Measurements from ENCODE around the gene ALOXE3. TPM values are rescaled to one million over a fixed set of nuclear protein-coding genes. Genes with fewer than 3 reads are reported as not detected.
A peak's percentile ranks its signal among the peaks of the same experiment; 100 is the strongest.

ALOXE3 gene
- total and polyA plus RNA-seq, 12 donors: not detected

DNA sequence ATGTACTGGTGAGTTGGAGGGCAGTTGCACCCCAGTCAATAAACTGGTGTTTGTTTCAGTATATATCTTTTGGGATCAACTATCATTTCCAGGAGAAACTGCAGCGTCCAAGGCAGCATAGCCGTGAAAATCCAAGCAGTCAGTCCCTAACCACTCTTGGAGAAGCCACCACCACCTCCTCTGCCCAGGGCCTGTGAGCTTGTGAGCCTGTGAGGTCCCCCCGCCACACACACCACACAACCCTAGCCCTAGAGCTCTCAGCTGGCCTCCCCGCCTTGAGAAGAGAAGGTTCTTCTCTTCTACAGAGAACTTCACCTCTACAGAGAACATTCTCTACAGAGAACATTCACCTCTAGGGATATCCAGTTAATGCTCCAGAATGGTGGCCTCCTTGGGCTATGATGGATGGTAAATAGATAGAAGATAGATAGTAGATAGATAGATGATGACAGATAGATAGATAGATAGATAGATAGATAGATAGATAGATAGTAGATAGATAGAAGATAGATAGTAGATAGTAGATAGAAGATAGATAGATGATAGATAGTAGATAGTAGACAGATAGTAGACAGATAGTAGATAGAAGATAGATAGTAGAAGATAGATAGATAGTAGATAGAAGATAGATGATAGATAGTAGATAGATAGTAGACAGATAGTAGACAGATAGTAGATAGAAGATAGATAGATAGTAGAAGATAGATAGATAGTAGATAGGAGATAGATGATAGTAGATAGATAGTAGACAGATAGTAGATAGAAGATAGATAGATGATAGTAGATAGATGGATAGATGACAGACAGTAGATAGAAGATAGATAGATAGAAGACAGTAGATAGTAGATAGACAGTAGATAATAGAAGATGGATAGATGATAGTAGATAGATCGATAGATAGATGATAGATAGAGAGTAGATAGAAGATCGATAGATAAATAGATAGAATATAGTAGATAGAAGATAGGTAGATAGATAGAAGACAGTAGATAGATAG, 65.8 kb downstream of the ALOXE3 start:
- H3K27ac ChIP-seq: no peak overlapping the region
- intact Hi-C loops (cut with DNase I): no loop called here
- no peak for DNase-seq
- H3K9me3 ChIP-seq (replicated peaks in 1 of 3): no peaks in the 10 kb centered on the region
- TF ChIP-seq POLR2A (IDR thresholded peaks at IDR 0.05): no peak
- TF ChIP-seq, protein P1, sequence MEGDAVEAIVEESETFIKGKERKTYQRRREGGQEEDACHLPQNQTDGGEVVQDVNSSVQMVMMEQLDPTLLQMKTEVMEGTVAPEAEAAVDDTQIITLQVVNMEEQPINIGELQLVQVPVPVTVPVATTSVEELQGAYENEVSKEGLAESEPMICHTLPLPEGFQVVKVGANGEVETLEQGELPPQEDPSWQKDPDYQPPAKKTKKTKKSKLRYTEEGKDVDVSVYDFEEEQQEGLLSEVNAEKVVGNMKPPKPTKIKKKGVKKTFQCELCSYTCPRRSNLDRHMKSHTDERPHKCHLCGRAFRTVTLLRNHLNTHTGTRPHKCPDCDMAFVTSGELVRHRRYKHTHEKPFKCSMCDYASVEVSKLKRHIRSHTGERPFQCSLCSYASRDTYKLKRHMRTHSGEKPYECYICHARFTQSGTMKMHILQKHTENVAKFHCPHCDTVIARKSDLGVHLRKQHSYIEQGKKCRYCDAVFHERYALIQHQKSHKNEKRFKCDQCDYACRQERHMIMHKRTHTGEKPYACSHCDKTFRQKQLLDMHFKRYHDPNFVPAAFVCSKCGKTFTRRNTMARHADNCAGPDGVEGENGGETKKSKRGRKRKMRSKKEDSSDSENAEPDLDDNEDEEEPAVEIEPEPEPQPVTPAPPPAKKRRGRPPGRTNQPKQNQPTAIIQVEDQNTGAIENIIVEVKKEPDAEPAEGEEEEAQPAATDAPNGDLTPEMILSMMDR (IDR thresholded peaks at IDR 0.05): no peak
- H3K4me3 ChIP-seq: no peak overlapping the region
- H3K4me1 ChIP-seq (replicated peaks in 1 of 2): no peaks in the 10 kb centered on the region
- no peaks in the 10 kb centered on the region for H3K36me3 ChIP-seq (replicated peaks in 1 of 2)
- WGBS, 4 donors: 78 to 91% (median 87%) methylated on average over 5 to 6 of the region's 6 CpGs
- H3K27me3 ChIP-seq: peaks cover 6% of the 10 kb centered on the region

DNA sequence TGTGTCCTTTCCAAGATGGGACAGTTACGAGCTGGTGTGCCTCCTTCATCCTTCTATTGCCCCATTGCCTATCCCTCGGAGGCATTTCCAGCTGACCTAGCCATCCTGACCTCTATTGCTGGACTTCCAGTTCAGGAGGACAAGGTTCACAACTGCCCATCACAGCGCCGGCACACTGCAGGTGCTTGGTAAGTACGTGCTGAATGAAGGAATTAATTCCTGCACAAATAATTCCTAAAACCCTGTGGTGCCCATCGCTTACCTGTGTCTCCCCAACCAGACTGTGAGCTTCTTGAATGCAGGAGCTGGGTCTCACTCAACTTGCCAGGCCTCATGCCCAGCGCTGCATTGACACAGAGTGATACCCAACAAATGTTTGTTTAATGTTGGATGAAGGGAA, 66.5 kb downstream of the ALOXE3 start:
- Histone ChIP-seq H3K4me3 (no peak overlapping the region), H3K36me3 (replicated peaks in 1 of 2) (no peaks in the 10 kb centered on the region), H3K9me3 (replicated peaks in 1 of 3) (no peaks in the 10 kb centered on the region), H3K27ac (no peak overlapping the region), H3K4me1 (replicated peaks in 1 of 2) (no peaks in the 10 kb centered on the region), H3K27me3 (peaks cover 6% of the 10 kb centered on the region)
- intact Hi-C loops (cut with DNase I): no loop called here
- TF ChIP-seq, protein P1 (IDR thresholded peaks at IDR 0.05): no peak
- no peak for TF ChIP-seq POLR2A (IDR thresholded peaks at IDR 0.05)
- WGBS, 4 donors: 76 to 93% (median 82%) methylated on average over 7 of the region's 7 CpGs
- DNase-seq: peak in 1 of 7 donors; percentile 7

DNA sequence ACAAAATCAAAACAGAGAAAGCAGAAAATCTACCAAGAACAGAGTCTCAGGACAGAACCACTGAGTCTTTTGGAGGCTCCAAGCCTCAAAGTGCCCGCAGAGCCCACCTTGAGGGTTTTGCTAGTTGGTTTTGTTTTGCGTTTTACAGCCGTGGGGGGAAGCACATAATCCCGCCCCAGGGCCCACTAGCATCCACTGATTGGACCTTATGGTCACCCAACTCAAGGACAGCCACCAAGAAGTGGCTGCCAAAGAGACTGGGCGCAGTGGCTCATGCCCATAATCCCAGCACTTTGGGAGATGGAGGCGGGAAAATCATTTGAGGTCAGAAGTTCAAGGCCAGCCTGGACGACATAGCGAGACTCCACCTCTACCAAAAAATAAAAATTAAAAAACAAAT, 69.6 kb downstream of the ALOXE3 start:
- Histone ChIP-seq H3K4me1 (replicated peaks in 1 of 2) (no peaks in the 10 kb centered on the region), H3K36me3 (replicated peaks in 1 of 2) (no peaks in the 10 kb centered on the region), H3K27ac (no peak overlapping the region), H3K4me3 (no peak overlapping the region), H3K9me3 (replicated peaks in 1 of 3) (no peaks in the 10 kb centered on the region), H3K27me3 (peaks cover 5% of the 10 kb centered on the region)
- 72 to 81% (median 74%) methylated on average over 7 to 8 of the region's 8 CpGs for WGBS, 4 donors
- DNase-seq: peak in 1 of 7 donors; percentile 5
- intact Hi-C loops (cut with DNase I): no loop called here
- no peak for TF ChIP-seq POLR2A (IDR thresholded peaks at IDR 0.05)
- TF ChIP-seq, protein P1 (IDR thresholded peaks at IDR 0.05): no peak

DNA sequence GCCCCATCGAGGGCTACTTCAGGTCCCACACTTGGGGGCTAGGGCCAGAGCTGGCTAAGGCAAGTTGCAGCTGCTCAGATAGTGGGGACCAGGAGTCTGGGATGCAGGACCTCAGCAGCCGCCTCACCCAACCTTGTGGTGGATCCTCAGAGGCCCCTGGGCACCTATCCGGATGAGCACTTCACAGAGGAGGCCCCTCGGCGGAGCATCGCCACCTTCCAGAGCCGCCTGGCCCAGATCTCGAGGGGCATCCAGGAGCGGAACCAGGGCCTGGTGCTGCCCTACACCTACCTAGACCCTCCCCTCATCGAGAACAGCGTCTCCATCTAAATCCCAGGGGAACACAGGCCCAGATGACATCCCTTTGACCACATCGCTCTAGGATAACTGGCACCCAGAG, 70.1 kb downstream of the ALOXE3 start:
- H3K27ac ChIP-seq: no peak overlapping the region
- peak in 1 of 7 donors; percentile 11 for DNase-seq
- TF ChIP-seq POLR2A (IDR thresholded peaks at IDR 0.05): no peak
- TF ChIP-seq, protein P1 (IDR thresholded peaks at IDR 0.05): no peak
- H3K36me3 ChIP-seq (replicated peaks in 1 of 2): no peaks in the 10 kb centered on the region
- no peaks in the 10 kb centered on the region for H3K9me3 ChIP-seq (replicated peaks in 1 of 3)
- WGBS, 4 donors: 79 to 90% (median 88%) methylated on average over 4 to 12 of the region's 12 CpGs
- H3K4me1 ChIP-seq (replicated peaks in 1 of 2): no peaks in the 10 kb centered on the region
- intact Hi-C loops (cut with DNase I): no loop called here
- H3K4me3 ChIP-seq: no peak overlapping the region
- peaks cover 5% of the 10 kb centered on the region for H3K27me3 ChIP-seq
